Lung (tissue), 12 donors: ENCODE measurements around the gene LYPD6B. TPM values are rescaled to one million over a fixed set of nuclear protein-coding genes. Genes with fewer than 3 reads are reported as not detected.

ENCODE experiments used
- ATAC-seq: fragments of 200-7000 bp; cut with Tn5 transposase; one replicate; pipeline ENCODE4 v1.9.1; 2020; ENCODE audit warnings: moderate number of reproducible peaks; ENCODE audit not compliant: insufficient read depth, low FRiP score
- DNase-seq, 3 donors: peaks; one replicate each; pipeline ENCODE4 v3.0.0-alpha.2; 2013 to 2017
- H3K27ac ChIP-seq, 2 donors: one replicate each; pipeline ENCODE4 v1.5.1; 2013; ENCODE audit warnings: mild to moderate bottlenecking in 2 of 2, moderate library complexity in 2 of 2, control low read depth in 1 of 2, inconsistent platforms in 1 of 2, low read depth in 1 of 2, low read length in 1 of 2
- H3K27me3 ChIP-seq, 3 donors: one replicate each; pipeline ENCODE4 v1.5.1; 2013; ENCODE audit warnings: low read length in 2 of 3; ENCODE audit not compliant: control insufficient read depth in 3 of 3, insufficient read depth in 3 of 3
- H3K36me3 ChIP-seq, 4 donors: one replicate each; pipeline ENCODE4 v1.5.1; 2013; ENCODE audit warnings: low read length in 4 of 4, mild to moderate bottlenecking in 1 of 4, moderate library complexity in 1 of 4; ENCODE audit not compliant: control insufficient read depth in 4 of 4, insufficient read depth in 4 of 4
- H3K4me1 ChIP-seq, 5 donors: one replicate each; pipeline ENCODE4 v1.5.1; 2013; ENCODE audit warnings: low read length in 5 of 5, mild to moderate bottlenecking in 2 of 5, moderate library complexity in 1 of 5; ENCODE audit not compliant: control insufficient read depth in 5 of 5, insufficient read depth in 5 of 5
- H3K4me3 ChIP-seq: one replicate; pipeline ENCODE4 v1.5.1; 2013; ENCODE audit warnings: mild to moderate bottlenecking, control low read depth, moderate library complexity
- H3K9ac ChIP-seq, 2 donors: one replicate each; pipeline ENCODE4 v1.5.1; 2013; ENCODE audit warnings: low read length in 2 of 2, control low read depth in 1 of 2; ENCODE audit not compliant: insufficient read depth in 1 of 2
- H3K9me3 ChIP-seq, 4 donors: one replicate each; pipeline ENCODE4 v1.5.1; 2013; ENCODE audit warnings: low read length in 3 of 4, mild to moderate bottlenecking in 1 of 4, moderate library complexity in 1 of 4; ENCODE audit not compliant: control insufficient read depth in 4 of 4, insufficient read depth in 3 of 4
- WGBS, 2 donors: extraction: QIAGEN DNeasy Blood & Tissue Kit; methylation state at CpG; one replicate each; pipeline ENCODE4 v1.1.7; 2013; 5-methylcytosine and 5-hydroxymethylcytosine counted together
- polyA plus RNA-seq, 2 donors: library from polyadenylated mRNA; stranded (reverse); fragments of 200-250 nt; gene quantifications; one replicate each; pipeline ENCODE4 v1.2.1, GENCODE V29; 2013
- total RNA-seq, 2 donors: library from RNA; depleted of rRNA in 1 of 2; stranded (reverse); fragments of >200 nt in 1 of 2; gene quantifications; one replicate each; pipeline ENCODE4 v1.2.1, GENCODE V29; 2014 to 2021
- TF ChIP-seq, protein P1 (sequence below): IDR thresholded peaks from 2 replicates; pipeline ENCODE4 v1.5.1; 2012; ENCODE audit warnings: mild to moderate bottlenecking; ENCODE audit errors: control extremely low read depth, extremely low read depth
- donor health status: control.
- donor health status: control.
- donor health status: Bipolar disorder and iron deficiency.
- donor health status: healthy.
- donor health status: DM: yes; HTN: yes; CAD: no.

LYPD6B gene
- total and polyA plus RNA-seq, 4 donors: 2.5 to 12.4 (median 3.4) TPM

DNA sequence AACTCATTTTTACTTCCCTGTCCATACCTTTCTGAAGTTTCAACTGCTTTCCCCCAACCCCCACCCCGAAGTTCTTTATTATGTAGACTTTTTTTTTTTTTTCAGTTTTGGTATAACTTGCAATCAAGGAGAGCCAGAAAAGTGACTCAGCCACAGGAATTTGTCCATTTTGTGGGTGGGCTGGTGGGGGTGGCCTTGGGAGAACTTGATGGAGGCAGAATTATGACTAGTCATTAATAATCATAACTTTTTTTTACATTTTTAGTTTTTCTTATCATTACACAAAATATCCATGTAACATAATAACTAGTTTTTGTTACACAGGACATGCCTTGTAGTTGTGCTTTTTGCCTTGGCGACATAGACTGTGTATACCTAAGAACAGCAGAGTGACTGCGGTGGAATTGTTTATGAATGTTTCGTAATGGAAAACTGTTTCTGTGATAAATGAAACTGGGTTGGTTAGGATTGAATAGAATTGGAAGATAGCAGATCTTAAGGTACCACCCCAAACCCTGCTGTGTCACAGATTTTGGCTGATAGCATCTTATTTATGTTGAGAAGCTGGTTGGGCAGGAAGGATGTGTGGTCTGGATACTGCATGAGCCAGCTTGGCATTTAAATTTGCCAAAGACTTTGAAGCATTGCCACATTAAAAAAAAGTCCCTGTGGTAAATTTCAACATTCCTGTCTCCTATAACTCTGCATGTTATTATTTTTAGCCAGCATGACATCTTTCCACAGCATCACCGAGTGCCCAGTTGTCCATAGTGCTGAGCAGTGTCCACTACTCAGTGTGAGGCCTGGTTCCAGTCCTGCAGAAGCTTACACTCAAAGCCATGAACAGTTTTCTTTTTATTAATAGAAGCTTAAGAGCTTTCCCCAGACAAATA, 30.7 kb downstream of the LYPD6B start:
- ATAC-seq: no peak
- no peak overlapping the region for H3K27ac ChIP-seq

DNA sequence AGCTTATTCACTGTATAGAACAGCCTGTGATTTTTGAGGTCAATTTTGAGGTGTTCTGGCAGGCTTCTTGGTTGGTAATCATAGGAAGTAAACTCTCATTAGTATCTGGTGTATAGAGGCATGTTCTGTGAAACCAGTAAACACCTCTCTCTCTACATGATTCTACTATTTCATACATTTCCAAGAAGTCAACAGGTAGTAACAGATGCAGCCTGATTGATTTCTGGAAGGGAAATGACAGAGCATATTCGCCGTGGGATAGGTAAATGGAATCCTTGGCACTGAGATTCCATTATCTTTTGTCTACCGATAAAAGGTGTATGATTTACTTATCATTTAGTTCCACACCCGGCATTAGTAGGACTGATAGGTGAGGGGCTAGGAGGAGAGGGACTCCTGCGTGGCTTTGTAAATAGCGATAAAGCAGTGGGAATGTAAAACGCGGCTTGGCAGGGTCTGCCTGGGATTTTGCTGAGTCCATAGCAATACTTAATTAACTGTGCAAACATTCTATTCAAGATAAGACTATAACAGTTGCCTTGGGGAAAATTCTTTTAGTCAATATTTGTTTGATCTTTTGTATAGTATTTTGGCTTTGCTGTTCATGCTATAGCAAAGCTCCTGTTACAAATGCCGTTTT, 32.3 kb downstream of the LYPD6B start:
- WGBS, 2 donors: 59 to 71% methylated on average over 9 of the region's 9 CpGs
- H3K4me1 ChIP-seq: peaks cover 0 to 51% (median 21%) of the 10 kb centered on the region in 5 donors
- ATAC-seq (peak; percentile 19), DNase-seq (peak; percentile 81 to 93 (median 91))
- H3K9me3 ChIP-seq: no peaks in the 10 kb centered on the region
- H3K9ac ChIP-seq: peak overlapping the region in 1 of 2 donors; percentile 43
- no peaks in the 10 kb centered on the region for H3K27me3 ChIP-seq
- TF ChIP-seq, protein P1, sequence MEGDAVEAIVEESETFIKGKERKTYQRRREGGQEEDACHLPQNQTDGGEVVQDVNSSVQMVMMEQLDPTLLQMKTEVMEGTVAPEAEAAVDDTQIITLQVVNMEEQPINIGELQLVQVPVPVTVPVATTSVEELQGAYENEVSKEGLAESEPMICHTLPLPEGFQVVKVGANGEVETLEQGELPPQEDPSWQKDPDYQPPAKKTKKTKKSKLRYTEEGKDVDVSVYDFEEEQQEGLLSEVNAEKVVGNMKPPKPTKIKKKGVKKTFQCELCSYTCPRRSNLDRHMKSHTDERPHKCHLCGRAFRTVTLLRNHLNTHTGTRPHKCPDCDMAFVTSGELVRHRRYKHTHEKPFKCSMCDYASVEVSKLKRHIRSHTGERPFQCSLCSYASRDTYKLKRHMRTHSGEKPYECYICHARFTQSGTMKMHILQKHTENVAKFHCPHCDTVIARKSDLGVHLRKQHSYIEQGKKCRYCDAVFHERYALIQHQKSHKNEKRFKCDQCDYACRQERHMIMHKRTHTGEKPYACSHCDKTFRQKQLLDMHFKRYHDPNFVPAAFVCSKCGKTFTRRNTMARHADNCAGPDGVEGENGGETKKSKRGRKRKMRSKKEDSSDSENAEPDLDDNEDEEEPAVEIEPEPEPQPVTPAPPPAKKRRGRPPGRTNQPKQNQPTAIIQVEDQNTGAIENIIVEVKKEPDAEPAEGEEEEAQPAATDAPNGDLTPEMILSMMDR: no peak
- no peak overlapping the region for H3K27ac ChIP-seq
- no peak overlapping the region for H3K4me3 ChIP-seq
- no peaks in the 10 kb centered on the region for H3K36me3 ChIP-seq

More for the DNA sequence above, 30.7 kb downstream of the LYPD6B start:
- TF ChIP-seq, protein P1: no peak
- peak in 2 of 3 donors; percentile 65 to 67 for DNase-seq
- no peak overlapping the region for H3K4me3 ChIP-seq
- WGBS, 2 donors: 16 to 37% methylated on average over 5 of the region's 5 CpGs
- H3K36me3 ChIP-seq: no peaks in the 10 kb centered on the region
- no peak overlapping the region for H3K9ac ChIP-seq
- peaks cover 0 to 50% (median 19%) of the 10 kb centered on the region in 5 donors for H3K4me1 ChIP-seq
- no peaks in the 10 kb centered on the region for H3K27me3 ChIP-seq
- H3K9me3 ChIP-seq: no peaks in the 10 kb centered on the region

DNA sequence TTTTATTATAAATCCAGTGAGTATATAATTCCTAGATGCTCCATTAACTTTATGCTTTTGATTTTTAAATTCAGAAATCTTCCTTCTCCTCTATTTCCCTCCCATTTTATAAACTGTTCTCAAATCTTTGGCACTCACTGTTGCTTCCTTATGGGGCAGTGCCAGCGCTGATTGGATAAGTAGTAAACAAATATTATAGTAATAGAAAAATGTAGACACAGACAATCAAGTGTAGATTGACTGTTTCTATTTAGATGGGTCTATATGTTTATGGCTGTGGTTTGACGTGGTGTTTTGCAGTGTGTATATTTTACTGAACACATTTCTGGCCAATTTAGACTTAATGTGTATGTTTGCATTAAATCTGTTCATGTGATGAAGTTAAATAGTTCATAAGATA, 36.6 kb downstream of the LYPD6B start:
- 39 to 71% methylated on average over 2 of the region's 2 CpGs for WGBS, 2 donors
- Histone ChIP-seq H3K27me3 (no peaks in the 10 kb centered on the region), H3K9ac (peak overlapping the region in 1 of 2 donors; percentile 74), H3K9me3 (no peaks in the 10 kb centered on the region), H3K36me3 (no peaks in the 10 kb centered on the region), H3K27ac (no peak overlapping the region), H3K4me1 (peaks cover 0 to 82% (median 36%) of the 10 kb centered on the region in 5 donors), H3K4me3 (no peak overlapping the region)
- DNase-seq (peak; percentile 66 to 89 (median 81)), ATAC-seq (no peak)
- TF ChIP-seq, protein P1: no peak
